Adrenal gland (tissue), 12 donors: Measurements from ENCODE around the gene DDX6. TPM values are rescaled to one million over a fixed set of nuclear protein-coding genes. Genes with fewer than 3 reads are reported as not detected.
A peak's percentile ranks its signal among the peaks of the same experiment; 100 is the strongest.
"Not testable (repeated sequence)": the region's sequence is repeated elsewhere in the genome, so short reads cannot be mapped to it uniquely, and the experiment has no call there.

ENCODE experiments used
- DNase-seq, 7 donors: peaks; one replicate each; pipeline ENCODE4 v3.0.0-alpha.2; 2019 to 2020
- H3K27ac ChIP-seq, 5 donors: fragments of 200-600 bp; sonication (generic) in 4 of 5; 1 replicate in 3 of 5; 2 replicates in 2 of 5; pipeline versions ENCODE4 v1.5.1 to v1.8.0; 2016 to 2020; ENCODE audit warnings: mild to moderate bottlenecking in 1 of 5
- H3K27me3 ChIP-seq: fragments of 200-600 bp; 2 replicates; pipeline ENCODE4 v1.8.0; 2021
- H3K36me3 ChIP-seq, 2 donors: fragments of 200-600 bp; replicated peaks in 1 of 2; 1 replicate in 1 of 2; 2 replicates in 1 of 2; pipeline versions ENCODE4 v1.5.1 to v1.8.0; 2018 to 2022
- H3K4me1 ChIP-seq, 2 donors: fragments of 200-600 bp; replicated peaks in 1 of 2; 1 replicate in 1 of 2; 2 replicates in 1 of 2; pipeline versions ENCODE4 v1.5.1 to v1.8.0; 2018 to 2021
- H3K4me3 ChIP-seq, 4 donors: fragments of 200-600 bp; sonication (generic) in 3 of 4; one replicate each; pipeline ENCODE4 v1.5.1; 2016 to 2018
- H3K9me3 ChIP-seq, 3 donors: fragments of 200-600 bp; sonication (generic) in 1 of 3; replicated peaks in 1 of 3; 1 replicate in 2 of 3; 2 replicates in 1 of 3; pipeline versions ENCODE4 v1.5.1 to v1.8.0; 2016 to 2021
- POLR2A ChIP-seq, 2 donors: fragments of 450-650 bp; IDR thresholded peaks; one replicate each; pipeline ENCODE4 v1.6.1; 2017; ENCODE audit warnings: antibody characterized with exemption in 2 of 2, mild to moderate bottlenecking in 2 of 2, moderate library complexity in 1 of 2
- WGBS, 4 donors: extraction: QIAGEN DNeasy Blood & Tissue Kit in 2 of 4; methylation state at CpG; one replicate each; pipeline versions ENCODE4 v1.1.5 to v1.1.7; 2013 to 2017; 5-methylcytosine and 5-hydroxymethylcytosine counted together
- intact Hi-C, 2 donors: fragments of 100-400 bp; cut with DNase I; formaldehyde crosslinking; loops; one replicate each; pipeline versions ENCODE4 v1.14.1 to v1.15.0; 2022 to 2023
- polyA plus RNA-seq, 3 donors: library from polyadenylated mRNA; stranded (reverse); fragments of 200-250 nt in 2 of 3; fragments of 350-450 nt in 1 of 3; fragmentation: Illumina TruSeq in 1 of 3; extraction: RNeasy Lipid Tissue Mini Kit (QIAGEN cat#74804) in 1 of 3; gene quantifications; one replicate each; pipeline ENCODE4 v1.2.3, GENCODE V29; 2013 to 2014
- total RNA-seq, 9 donors: library from RNA; depleted of rRNA in 4 of 9; stranded (reverse); fragments of >200 nt in 4 of 9; fragments of 120-200 nt in 1 of 9; fragmentation: NEBNext Ultra II Directional in 1 of 9; extraction: Animal tissue kit (Norgen Biotek cat#: 25700) in 1 of 9; gene quantifications; one replicate each; pipeline versions ENCODE4 v1.1.0 to v1.2.4, GENCODE V29; 2013 to 2023
- TF ChIP-seq, protein P1 (sequence below), 6 experiments: fragments of 450-650 bp in 4 of 6; fragments of 200-600 bp in 2 of 6; sonication (generic) in 1 of 6; IDR thresholded peaks; 1 replicate in 5 of 6; 2 replicates in 1 of 6; pipeline versions ENCODE4 v1.5.1 to v1.8.0; 2016 to 2021; ENCODE audit warnings: antibody characterized with exemption in 6 of 6, mild to moderate bottlenecking in 2 of 6, moderate library complexity in 1 of 6
- donor health status: healthy with polysubstance abuse.
- donor health status: Bipolar disorder and iron deficiency.
- donor health status: DM: yes; HTN: yes; CAD: no.
- donor health status: DM: no; HTN: no; CAD: no.
- donor health status: DM: no; HTN: no; CAD: no.
- donor health status: DM: yes; HTN: yes; CAD: no.

Gene DDX6
- total and polyA plus RNA-seq, 12 donors: 17.6 to 138 (median 92.4) TPM

DNA sequence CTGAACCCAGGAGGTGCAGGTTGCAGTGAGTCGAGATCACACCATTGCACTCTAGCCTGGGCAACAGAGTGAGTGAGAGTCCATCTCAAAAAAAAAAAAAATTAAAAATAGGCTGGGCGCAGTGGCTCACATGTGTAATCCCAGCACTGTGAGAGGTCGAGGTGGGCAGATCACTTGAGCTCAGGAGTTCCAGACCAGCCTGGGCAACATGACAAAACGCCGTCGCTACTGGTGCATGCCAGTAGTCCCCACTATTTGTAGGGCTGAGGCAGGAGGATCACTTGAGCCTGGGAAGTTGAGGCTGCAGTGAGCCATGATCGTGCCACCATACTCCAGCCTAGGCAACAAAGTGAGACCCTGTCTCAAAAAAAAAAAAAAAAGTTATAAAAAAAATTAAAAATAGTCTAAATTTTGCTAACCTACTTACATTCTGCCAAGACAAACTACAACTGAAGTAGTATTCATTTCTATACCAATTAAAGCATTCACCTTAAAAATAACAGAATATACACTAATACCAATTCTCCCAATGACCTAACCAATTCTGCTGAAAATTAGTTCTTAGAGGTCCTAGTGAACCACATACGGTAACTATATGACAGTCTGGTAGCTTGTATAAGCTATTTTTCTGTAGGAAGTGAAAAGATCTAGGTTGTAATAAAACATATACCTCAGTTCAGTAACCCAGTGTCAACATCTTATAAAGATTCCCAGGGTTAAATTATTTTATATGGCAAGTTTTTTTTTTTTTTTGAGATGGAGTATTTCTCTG, 7.1 kb downstream of the DDX6 start:
- Histone ChIP-seq H3K4me3 (no peak overlapping the region), H3K9me3 (no peaks in the 10 kb centered on the region), H3K36me3 (peaks cover 0 to 48% of the 10 kb centered on the region in 2 donors), H3K27me3 (no peaks in the 10 kb centered on the region), H3K4me1 (peaks cover 19 to 62% of the 10 kb centered on the region in 2 donors), H3K27ac (no peak overlapping the region)
- WGBS, 4 donors: 78 to 82% (median 79%) methylated on average over 8 of the region's 8 CpGs
- no peak for DNase-seq
- intact Hi-C loops: no loop called here
- TF ChIP-seq, protein P1, sequence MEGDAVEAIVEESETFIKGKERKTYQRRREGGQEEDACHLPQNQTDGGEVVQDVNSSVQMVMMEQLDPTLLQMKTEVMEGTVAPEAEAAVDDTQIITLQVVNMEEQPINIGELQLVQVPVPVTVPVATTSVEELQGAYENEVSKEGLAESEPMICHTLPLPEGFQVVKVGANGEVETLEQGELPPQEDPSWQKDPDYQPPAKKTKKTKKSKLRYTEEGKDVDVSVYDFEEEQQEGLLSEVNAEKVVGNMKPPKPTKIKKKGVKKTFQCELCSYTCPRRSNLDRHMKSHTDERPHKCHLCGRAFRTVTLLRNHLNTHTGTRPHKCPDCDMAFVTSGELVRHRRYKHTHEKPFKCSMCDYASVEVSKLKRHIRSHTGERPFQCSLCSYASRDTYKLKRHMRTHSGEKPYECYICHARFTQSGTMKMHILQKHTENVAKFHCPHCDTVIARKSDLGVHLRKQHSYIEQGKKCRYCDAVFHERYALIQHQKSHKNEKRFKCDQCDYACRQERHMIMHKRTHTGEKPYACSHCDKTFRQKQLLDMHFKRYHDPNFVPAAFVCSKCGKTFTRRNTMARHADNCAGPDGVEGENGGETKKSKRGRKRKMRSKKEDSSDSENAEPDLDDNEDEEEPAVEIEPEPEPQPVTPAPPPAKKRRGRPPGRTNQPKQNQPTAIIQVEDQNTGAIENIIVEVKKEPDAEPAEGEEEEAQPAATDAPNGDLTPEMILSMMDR (IDR thresholded peaks at IDR 0.05): no peak
- TF ChIP-seq POLR2A (IDR thresholded peaks at IDR 0.05): no peak

DNA sequence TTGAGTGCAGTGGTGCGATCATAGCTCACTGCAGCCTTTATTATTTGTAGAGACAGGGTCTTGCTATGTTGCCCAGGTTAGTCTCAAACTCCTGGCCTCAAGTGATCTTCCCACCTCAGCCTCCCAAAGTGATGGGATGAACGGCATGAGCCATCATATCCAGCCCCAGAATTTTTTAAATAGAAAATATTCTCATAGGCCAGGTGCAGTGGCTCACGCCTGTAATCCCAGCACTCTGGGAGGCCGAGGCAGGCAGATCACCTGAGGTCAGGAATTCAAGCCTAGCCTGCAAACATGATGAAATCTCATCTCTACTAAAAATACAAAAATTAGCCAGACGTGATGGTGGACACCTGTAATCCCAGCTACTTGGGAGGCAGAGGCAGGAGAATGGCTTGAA, 7.6 kb downstream of the DDX6 start:
- H3K9me3 ChIP-seq, H3K27me3 ChIP-seq, DNase-seq, H3K27ac ChIP-seq, intact Hi-C loops, H3K4me3 ChIP-seq: not testable (repeated sequence)
- Histone ChIP-seq H3K36me3 (peaks cover 0 to 54% of the 10 kb centered on the region in 2 donors), H3K4me1 (peaks cover 21 to 62% of the 10 kb centered on the region in 2 donors)
- 86 to 97% (median 91%) methylated on average over 5 of the region's 5 CpGs for WGBS, 4 donors

DNA sequence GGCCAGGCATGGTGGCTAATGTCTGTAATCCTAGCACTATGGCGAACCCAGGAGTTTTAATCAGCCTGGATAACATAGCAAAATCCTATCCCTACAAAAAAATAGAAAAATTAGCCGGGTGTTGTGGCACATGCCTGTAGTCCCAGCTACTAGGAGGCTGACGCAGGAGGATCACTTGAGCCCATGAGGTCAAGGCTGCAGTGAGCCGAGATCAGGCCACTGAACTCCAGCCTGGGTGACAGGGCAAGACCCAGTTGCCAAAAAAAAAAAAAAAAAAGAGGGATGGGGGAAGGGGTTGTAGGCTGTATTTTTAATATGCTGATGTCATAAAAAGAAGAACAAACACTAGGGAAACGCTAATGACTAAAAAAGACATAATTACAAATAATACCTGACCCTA, 12.1 kb downstream of the DDX6 start:
- H3K36me3 ChIP-seq: peaks cover 0 to 76% of the 10 kb centered on the region in 2 donors
- TF ChIP-seq, protein P1 (IDR thresholded peaks at IDR 0.05): no peak
- TF ChIP-seq POLR2A (IDR thresholded peaks at IDR 0.05): no peak
- no peak overlapping the region for H3K4me3 ChIP-seq
- WGBS, 4 donors: 35 to 51% (median 40%) methylated on average over 5 of the region's 5 CpGs
- H3K9me3 ChIP-seq: no peaks in the 10 kb centered on the region
- peak; percentile 61 to 91 (median 75) for DNase-seq
- H3K4me1 ChIP-seq: peaks cover 16 to 55% of the 10 kb centered on the region in 2 donors
- H3K27ac ChIP-seq: peak overlapping the region in 4 of 5 donors; percentile 44 to 68 (median 50)
- intact Hi-C loops: no loop called here
- no peaks in the 10 kb centered on the region for H3K27me3 ChIP-seq

DNA sequence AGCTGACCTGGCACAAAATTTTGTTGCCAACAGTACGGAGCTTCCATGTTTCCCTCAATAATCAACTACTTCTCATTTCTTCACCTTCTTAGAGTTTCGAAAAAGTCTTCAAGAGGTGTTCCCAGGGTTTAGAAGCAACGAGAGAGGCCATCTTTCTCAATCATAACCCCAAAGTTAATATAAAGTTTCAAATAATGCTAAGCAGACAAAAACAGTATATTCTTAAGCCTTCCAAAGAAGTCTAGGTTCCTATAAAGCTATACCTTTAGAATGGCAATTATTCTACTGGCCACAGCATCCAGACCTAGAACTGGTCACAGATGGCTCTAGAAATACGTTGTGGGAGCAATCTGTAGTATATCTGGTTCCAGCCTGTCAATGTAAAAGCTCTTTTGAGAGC, 16.9 kb downstream of the DDX6 start:
- peak overlapping the region in 2 of 5 donors; percentile 48 to 64 for H3K27ac ChIP-seq
- no peaks in the 10 kb centered on the region for H3K27me3 ChIP-seq
- H3K4me1 ChIP-seq: peaks cover 49 to 86% of the 10 kb centered on the region in 2 donors
- 52 to 60% (median 57%) methylated on average over 4 of the region's 4 CpGs for WGBS, 4 donors
- H3K4me3 ChIP-seq: no peak overlapping the region
- H3K36me3 ChIP-seq: peaks cover 0 to 50% of the 10 kb centered on the region in 2 donors
- TF ChIP-seq POLR2A (IDR thresholded peaks at IDR 0.05): no peak
- TF ChIP-seq, protein P1 (IDR thresholded peaks at IDR 0.05): no peak
- intact Hi-C loops: no loop called here
- no peak for DNase-seq
- no peaks in the 10 kb centered on the region for H3K9me3 ChIP-seq
